H1 (cell line): ENCODE data around the gene TMEM187. TPM values are rescaled to one million over a fixed set of nuclear protein-coding genes. Genes with fewer than 3 reads are reported as not detected.

Experiments used
- CTCF ChIA-PET: fragments of 300-600 bp; sonication (Branson Sonifier 250); formaldehyde crosslinking; loops from one replicate; lab custom pipeline; 2021; ENCODE audit not compliant: partially characterized antibody; lab: Charles Lee
- POLR2A ChIA-PET: fragments of 300-600 bp; sonication (Branson Sonifier 250); formaldehyde crosslinking; loops from one replicate; lab custom pipeline; 2021; ENCODE audit warnings: inconsistent platforms; ENCODE audit not compliant: partially characterized antibody; lab: Charles Lee
- DNase-seq, 2 experiments: peaks; one replicate each; pipeline versions ENCODE4 v3.0.0 to v3.0.0-alpha.2; 2010 to 2022; ENCODE audit warnings: low spot score in 2 of 2, low read depth in 1 of 2, mixed read lengths in 1 of 2
- FAIRE-seq: peaks from 2 replicates; lab custom pipeline; 2011; peaks lifted over from hg19 to GRCh38; lab: Jason Lieb, UNC
- H2AFZ ChIP-seq: 2 replicates; pipeline ENCODE4 v1.8.1; 2012; ENCODE audit warnings: low read length, inconsistent platforms
- H2AK5ac ChIP-seq: 2 replicates; pipeline ENCODE4 v1.6.1; 2013; ENCODE audit warnings: low read depth, low read length
- H2BK120ac ChIP-seq: replicated peaks from 2 replicates; pipeline ENCODE3; 2013; ENCODE audit warnings: low read depth, low read length, inconsistent platforms
- H2BK12ac ChIP-seq: 2 replicates; pipeline ENCODE4 v1.6.1; 2013; ENCODE audit warnings: low read depth, low read length
- H2BK15ac ChIP-seq: 2 replicates; pipeline ENCODE4 v1.6.1; 2013; ENCODE audit warnings: low read length
- H2BK20ac ChIP-seq: 2 replicates; pipeline ENCODE4 v1.6.1; 2013; ENCODE audit warnings: low read length
- H2BK5ac ChIP-seq: 2 replicates; pipeline ENCODE4 v1.6.1; 2013; ENCODE audit warnings: low read depth, low read length
- H3K14ac ChIP-seq: 2 replicates; pipeline ENCODE4 v1.6.1; 2013; ENCODE audit warnings: inconsistent platforms; ENCODE audit not compliant: insufficient read length
- H3K18ac ChIP-seq: 2 replicates; pipeline ENCODE4 v1.6.1; 2013; ENCODE audit warnings: low read length; ENCODE audit errors: extremely low read depth
- H3K23ac ChIP-seq: 2 replicates; pipeline ENCODE4 v1.6.1; 2013; ENCODE audit warnings: inconsistent platforms; ENCODE audit not compliant: insufficient read length
- H3K23me2 ChIP-seq: 2 replicates; pipeline ENCODE4 v1.6.1; 2013; ENCODE audit warnings: low read depth, low read length
- H3K27ac ChIP-seq: 2 replicates; pipeline ENCODE4 v1.6.1; 2011; ENCODE audit warnings: low read depth, low read length, inconsistent platforms
- H3K27me3 ChIP-seq, 4 experiments: replicated peaks in 1 of 4; 1 replicate in 1 of 4; 2 replicates in 3 of 4; pipeline versions ENCODE4 v1.6.1 to v1.8.1; 2011 to 2013; ENCODE audit warnings: low read length in 3 of 4, mild to moderate bottlenecking in 3 of 4, inconsistent platforms in 2 of 4, mixed read lengths in 2 of 4, moderate library complexity in 1 of 4; ENCODE audit not compliant: control insufficient read depth in 3 of 4, insufficient read depth in 3 of 4; ENCODE audit errors: extremely low read depth in 1 of 4
- H3K36me3 ChIP-seq, 4 experiments: 2 replicates each; pipeline versions ENCODE4 v1.6.1 to v1.8.1; 2011 to 2013; ENCODE audit warnings: mild to moderate bottlenecking in 4 of 4, low read length in 3 of 4, moderate library complexity in 2 of 4, control low read depth in 1 of 4, inconsistent platforms in 1 of 4; ENCODE audit not compliant: insufficient read depth in 4 of 4, control insufficient read depth in 2 of 4
- H3K4ac ChIP-seq: replicated peaks from 2 replicates; pipeline ENCODE3; 2013; ENCODE audit warnings: low read length, low read depth, mixed read lengths, inconsistent platforms; ENCODE audit not compliant: insufficient read length
- H3K4me1 ChIP-seq, 4 experiments: replicated peaks in 1 of 4; 1 replicate in 1 of 4; 2 replicates in 3 of 4; pipeline versions ENCODE4 v1.6.1 to v1.8.1; 2011 to 2013; ENCODE audit warnings: low read length in 3 of 4, inconsistent platforms in 2 of 4, mixed read lengths in 1 of 4; ENCODE audit not compliant: insufficient read depth in 4 of 4, control insufficient read depth in 3 of 4
- H3K4me2 ChIP-seq, 2 experiments: 2 replicates each; pipeline versions ENCODE4 v1.6.1 to v1.8.1; 2011 to 2013; ENCODE audit warnings: low read depth in 2 of 2, low read length in 2 of 2, control low read depth in 1 of 2, inconsistent platforms in 1 of 2, mild to moderate bottlenecking in 1 of 2; ENCODE audit not compliant: insufficient read depth in 1 of 2
- H3K4me3 ChIP-seq, 4 experiments: fragments of 200-600, 300-600 bp in 1 of 4; sonication (generic), shearing (Covaris generic), sonication (Bioruptor Twin) in 1 of 4; 2 replicates each; pipeline versions ENCODE4 v1.5.1 to v1.8.1; 2011 to 2016; ENCODE audit warnings: low read length in 4 of 4, low read depth in 3 of 4, control low read depth in 2 of 4, inconsistent platforms in 2 of 4, mild to moderate bottlenecking in 2 of 4, mixed read lengths in 1 of 4, moderate library complexity in 1 of 4; ENCODE audit not compliant: insufficient read depth in 2 of 4; ENCODE audit errors: extremely low read depth in 1 of 4
- H3K56ac ChIP-seq: replicated peaks from 2 replicates; pipeline ENCODE3; 2013; ENCODE audit warnings: low read depth, mild to moderate bottlenecking, mixed read lengths, low read length, inconsistent platforms; ENCODE audit not compliant: insufficient read length
- H3K79me1 ChIP-seq: 2 replicates; pipeline ENCODE4 v1.6.1; 2013; ENCODE audit warnings: low read depth, low read length, control low read depth
- H3K79me2 ChIP-seq, 2 experiments: 2 replicates each; pipeline versions ENCODE4 v1.6.1 to v1.8.1; 2012 to 2013; ENCODE audit warnings: low read length in 2 of 2, mild to moderate bottlenecking in 2 of 2, inconsistent platforms in 1 of 2; ENCODE audit not compliant: insufficient read depth in 2 of 2, control insufficient read depth in 1 of 2
- H3K9ac ChIP-seq, 4 experiments: replicated peaks in 1 of 4; 1 replicate in 1 of 4; 2 replicates in 3 of 4; pipeline versions ENCODE4 v1.6.1 to v1.8.1; 2011 to 2013; ENCODE audit warnings: low read depth in 3 of 4, low read length in 3 of 4, control low read depth in 2 of 4, mild to moderate bottlenecking in 2 of 4, moderate library complexity in 2 of 4, inconsistent platforms in 1 of 4; ENCODE audit errors: extremely low read depth in 1 of 4
- H3K9me3 ChIP-seq, 2 experiments: 2 replicates each; pipeline versions ENCODE4 v1.6.1 to v1.8.1; 2012 to 2013; ENCODE audit warnings: mild to moderate bottlenecking in 2 of 2, moderate library complexity in 2 of 2, control low read depth in 1 of 2, inconsistent platforms in 1 of 2, low read depth in 1 of 2, low read length in 1 of 2, mixed read lengths in 1 of 2; ENCODE audit not compliant: insufficient read depth in 2 of 2
- H4K20me1 ChIP-seq, 2 experiments: replicated peaks in 1 of 2; 2 replicates each; pipeline versions ENCODE3 to v1.8.1; 2011 to 2013; ENCODE audit warnings: inconsistent platforms in 2 of 2, low read length in 2 of 2, mild to moderate bottlenecking in 1 of 2; ENCODE audit not compliant: insufficient read depth in 2 of 2, control insufficient read depth in 1 of 2
- H4K5ac ChIP-seq: 2 replicates; pipeline ENCODE4 v1.6.1; 2013; ENCODE audit warnings: low read length, low read depth, mixed read lengths, inconsistent platforms; ENCODE audit not compliant: insufficient read length
- H4K8ac ChIP-seq: 2 replicates; pipeline ENCODE4 v1.8.0; 2013; ENCODE audit warnings: mild to moderate bottlenecking, moderate library complexity, low read length, inconsistent platforms; ENCODE audit not compliant: insufficient read depth; ENCODE audit errors: extremely low read depth
- H4K91ac ChIP-seq: replicated peaks from 2 replicates; pipeline ENCODE3; 2013; ENCODE audit warnings: low read length, mixed read lengths, inconsistent platforms; ENCODE audit not compliant: insufficient read length
- ASH2L ChIP-seq: fragments of 200-600, 300-600 bp; sonication (generic); IDR thresholded peaks from one replicate; pipeline ENCODE4 v1.7.1; 2017; ENCODE audit warnings: low read length
- BACH1 ChIP-seq: IDR thresholded peaks from 2 replicates; pipeline ENCODE4 v1.6.1; 2012; ENCODE audit warnings: low read length, improper control_type of control experiment
- BCL11A ChIP-seq, 2 experiments: IDR thresholded peaks; one replicate each; pipeline ENCODE4 v1.6.1; 2011; ENCODE audit warnings: low read depth in 2 of 2, low read length in 2 of 2, mild to moderate bottlenecking in 2 of 2
- CBX8 ChIP-seq: fragments of 300-800, 300-1000 bp; sonication (generic); IDR thresholded peaks from 2 replicates; pipeline ENCODE4 v1.7.1; 2016; ENCODE audit warnings: low read depth, low read length, borderline replicate concordance
- CHD1 ChIP-seq: IDR thresholded peaks from 2 replicates; pipeline ENCODE4 v1.6.1; 2012; ENCODE audit warnings: low read depth, low read length, improper control_type of control experiment
- TAF1 ChIP-seq: IDR thresholded peaks from 2 replicates; pipeline ENCODE4 v1.6.1; 2011; ENCODE audit warnings: mild to moderate bottlenecking, low read depth, low read length
- WGBS, 2 experiments: shearing (Covaris generic) in 1 of 2; methylation state at CpG; one replicate each; pipeline versions ENCODE4 v1.1.6 to v1.1.7; 2013 to 2015; ENCODE audit warnings: low lambda C conversion rate in 2 of 2, mixed read lengths in 2 of 2, inconsistent platforms in 1 of 2, low coverage in 1 of 2, missing lambda C conversion rate in 1 of 2; ENCODE audit not compliant: insufficient replicate concordance in 2 of 2, insufficient coverage in 1 of 2, insufficient read length in 1 of 2; ENCODE audit errors: extremely low coverage in 1 of 2, missing lambda C conversion rate in 1 of 2; 5-methylcytosine and 5-hydroxymethylcytosine counted together
- polyA plus RNA-seq, 7 experiments: library from polyadenylated mRNA; depleted of rRNA in 3 of 7; stranded (reverse) in 5 of 7; unstranded in 2 of 7; fragments of >200 nt in 5 of 7; fragments of 200-250 nt in 2 of 7; gene quantifications; 1 replicate in 5 of 7; 2 replicates in 1 of 7; 4 replicates in 1 of 7; pipeline versions ENCODE4 v1.2.1 to v1.2.3, GENCODE V29; 2011 to 2013; ENCODE audit warnings: missing spikeins in 2 of 7, mixed read lengths in 2 of 7
- total RNA-seq: library from RNA; stranded (reverse); fragmentation: NEBNext Ultra II Directional; extraction: Animal tissue kit (Norgen Biotek cat#: 25700); gene quantifications from 2 replicates; pipeline ENCODE4 v1.2.1, GENCODE V29; 2021

Gene TMEM187
- total and polyA plus RNA-seq, 2 of the 8 experiments (the other 6 are each of a cell fraction or from before 2014, with no cell fraction given), result 5.0 to 14.5 TPM

DNA sequence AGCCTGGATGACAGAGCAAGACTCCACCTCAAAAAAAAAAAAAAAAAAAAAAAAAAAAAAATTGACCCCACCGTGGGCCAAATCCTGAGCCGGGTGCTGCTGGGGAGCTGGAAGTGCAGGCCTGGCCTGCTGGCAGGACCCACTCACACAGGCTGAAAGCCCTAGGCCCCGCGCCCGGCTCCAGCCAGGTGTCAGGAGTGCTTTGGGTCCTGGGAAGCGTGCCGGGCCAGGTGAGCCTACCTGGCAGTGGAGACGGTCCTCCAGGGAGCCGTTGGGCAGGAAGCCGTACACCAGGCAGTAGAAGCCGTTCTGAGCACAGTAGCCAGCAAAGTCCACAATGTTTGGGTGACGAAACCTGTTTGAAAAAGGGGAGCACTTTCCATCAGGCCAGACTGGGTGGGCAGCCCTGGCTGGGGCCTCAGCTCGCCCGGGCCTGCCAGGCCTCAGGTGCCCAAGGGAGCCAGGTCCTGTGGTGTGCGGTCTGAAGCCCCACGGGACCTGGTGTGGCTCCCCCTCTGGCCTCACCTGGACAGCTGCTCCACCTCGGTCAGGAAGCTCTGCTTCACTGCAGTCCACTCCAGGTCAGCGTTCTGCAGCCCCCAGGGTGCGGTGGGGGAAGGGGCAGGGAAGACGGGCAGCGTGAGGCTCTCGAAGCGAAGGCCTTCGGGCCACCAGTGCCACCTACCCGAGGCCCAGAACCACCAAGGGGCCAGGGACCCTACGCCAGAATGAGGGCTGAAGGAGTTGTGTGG, 45.4 kb downstream of the TMEM187 start:
- no peak overlapping the region for H3K9ac ChIP-seq
- no peak overlapping the region for H3K23ac ChIP-seq
- no peak overlapping the region for H2AK5ac ChIP-seq
- H2BK20ac ChIP-seq, result no peak overlapping the region
- no peak overlapping the region for H4K8ac ChIP-seq
- H3K14ac ChIP-seq, result no peak overlapping the region
- no peak overlapping the region for H2BK12ac ChIP-seq
- H3K18ac ChIP-seq, result no peak overlapping the region
- DNase-seq (no peak), FAIRE-seq (no peak)
- peaks cover 2 to 28% (median 12%) of the 10 kb centered on the region in 4 experiments for H3K4me1 ChIP-seq
- H3K4me3 ChIP-seq, result no peak overlapping the region
- POLR2A ChIA-PET, result interaction anchor here (1.2 to 1.8 kb wide), 2 partner anchors 14 to 45 kb away, joined by 4 to 5 read pairs; no protein-coding TSS in a partner anchor
- H2AFZ ChIP-seq, result no peak overlapping the region
- H3K9me3 ChIP-seq, result no peaks in the 10 kb centered on the region
- CTCF ChIA-PET, result interaction anchor here (0.6 to 1.9 kb wide), 3 partner anchors 16 to 96 kb away, joined by 3 to 5 read pairs (median 3); no protein-coding TSS in a partner anchor
- peaks cover 2 to 11% (median 7%) of the 10 kb centered on the region in 4 experiments; a peak in 3 of 8 replicates for H3K36me3 ChIP-seq
- no peak overlapping the region for H3K56ac ChIP-seq
- no peak overlapping the region for H2BK5ac ChIP-seq
- WGBS, 2 experiments, result 93% methylated on average over 5 of the region's 26 CpGs; no CpG with 5 or more reads in 1 of the 2 experiments
- H2BK120ac ChIP-seq, result no peak overlapping the region
- H3K27me3 ChIP-seq, result no peaks in the 10 kb centered on the region
- no peaks in the 10 kb centered on the region for H3K79me1 ChIP-seq
- H4K20me1 ChIP-seq, result no peaks in the 10 kb centered on the region
- no peak overlapping the region for H3K4ac ChIP-seq
- H3K4me2 ChIP-seq, result no peak overlapping the region; a peak in 2 of 4 replicates
- H3K27ac ChIP-seq, result no peak overlapping the region
- no peak overlapping the region for H4K5ac ChIP-seq
- H2BK15ac ChIP-seq, result no peak overlapping the region
- H3K79me2 ChIP-seq, result no peaks in the 10 kb centered on the region
- H3K23me2 ChIP-seq, result peaks cover 2% of the 10 kb centered on the region; the same call in 1 of the 2 replicates
- H4K91ac ChIP-seq, result no peak overlapping the region
- no peak for TF ChIP-seq CHD1
- TF ChIP-seq CBX8, result no peak
- no peak for TF ChIP-seq BACH1
- TF ChIP-seq TAF1, result no peak
- TF ChIP-seq BCL11A (IDR thresholded peaks at IDR 0.05; ENCODE audit: low read depth in 2 of 2, low read length in 2 of 2), result no peak
- TF ChIP-seq ASH2L, result no peak
